Lower lobe of right lung (tissue), 2 donors: ENCODE measurements around the gene KIAA1217. TPM values are rescaled to one million over a fixed set of nuclear protein-coding genes. Genes with fewer than 3 reads are reported as not detected.

ENCODE experiments used
- ATAC-seq, 2 donors: fragments of 200-7000 bp; cut with Tn5 transposase; one replicate each; pipeline ENCODE4 v1.9.1; 2020 to 2022; ENCODE audit warnings: mild to moderate bottlenecking in 2 of 2, moderate library complexity in 2 of 2
- DNase-seq: peaks from one replicate; pipeline ENCODE4 v3.0.0-alpha.2; 2020
- H3K27ac ChIP-seq: fragments of 200-600 bp; one replicate; pipeline ENCODE4 v1.8.0; 2022
- H3K27me3 ChIP-seq: fragments of 200-600 bp; one replicate; pipeline ENCODE4 v1.8.0; 2022; ENCODE audit warnings: low read depth
- H3K36me3 ChIP-seq: fragments of 200-600 bp; one replicate; pipeline ENCODE4 v1.8.0; 2022; ENCODE audit warnings: mild to moderate bottlenecking
- H3K4me1 ChIP-seq: fragments of 200-600 bp; one replicate; pipeline ENCODE4 v1.8.0; 2022
- H3K4me3 ChIP-seq: fragments of 200-600 bp; one replicate; pipeline ENCODE4 v1.8.0; 2022; ENCODE audit warnings: mild to moderate bottlenecking
- H3K9me3 ChIP-seq: fragments of 200-600 bp; one replicate; pipeline ENCODE4 v1.8.0; 2022
- intact Hi-C: fragments of 100-400 bp; cut with DNase I; formaldehyde crosslinking; loops from one replicate; pipeline ENCODE4 v1.11.0; 2022
- total RNA-seq: library from RNA; stranded (reverse); fragmentation: NEBNext Ultra II Directional; extraction: Animal tissue kit (Norgen Biotek cat#: 25700); gene quantifications from one replicate; pipeline ENCODE4 v1.2.1, GENCODE V29; 2021
- TF ChIP-seq, protein P1 (sequence below): fragments of 200-600 bp; IDR thresholded peaks from one replicate; pipeline ENCODE4 v1.8.0; 2022; ENCODE audit warnings: antibody characterized with exemption, mild to moderate bottlenecking
- donor health status: DM: no; HTN: yes; CAD: no; lungs with severe emphysema.

Gene KIAA1217
- total RNA-seq, 1 donor from 2014 or later: 37.2 TPM

DNA sequence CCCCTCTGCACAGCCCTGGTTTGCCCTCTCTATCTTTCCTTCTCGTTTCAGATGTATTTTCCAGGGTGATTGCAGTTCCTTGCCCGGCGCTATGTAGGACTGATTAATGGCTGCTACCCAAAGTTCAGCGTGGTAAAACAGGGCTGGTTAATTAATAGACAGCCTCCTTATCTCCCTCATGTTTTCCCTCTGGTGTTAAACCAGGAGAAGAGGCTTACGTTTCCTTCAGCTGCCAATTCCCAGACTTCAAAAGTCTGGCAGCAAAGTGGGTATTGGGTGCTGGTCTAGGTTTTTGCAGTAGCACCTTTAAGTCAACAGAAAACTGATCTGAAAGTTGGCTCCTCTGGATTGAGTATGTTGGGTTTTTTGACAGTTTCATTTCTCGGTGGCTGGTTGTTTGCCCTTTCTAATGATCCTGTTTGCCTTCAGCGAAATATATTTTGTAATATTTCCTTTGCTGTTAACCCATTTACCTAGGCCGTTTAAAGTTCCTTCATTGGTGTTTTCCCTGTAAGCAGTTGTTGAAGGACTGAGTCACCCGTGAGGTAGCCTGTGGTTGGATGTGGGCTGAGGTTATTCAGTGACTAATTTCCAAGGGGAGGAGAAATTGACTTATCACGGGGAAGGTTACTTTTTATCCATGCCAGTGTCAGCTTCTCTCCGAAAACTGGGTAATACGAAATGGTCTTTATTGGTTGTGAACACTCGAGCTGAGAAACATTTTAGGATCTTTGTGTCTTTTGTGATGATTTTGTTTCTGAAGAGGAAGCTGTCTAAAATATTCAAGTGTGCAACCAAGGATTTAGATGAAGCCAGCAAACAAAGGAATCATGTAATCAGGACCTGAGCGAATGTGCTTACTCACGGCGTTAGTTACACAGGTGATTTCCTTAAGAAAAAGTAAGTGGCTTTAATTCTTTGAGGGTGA lies 257.2 kb downstream of the KIAA1217 start:
- Histone ChIP-seq H3K9me3 (no peaks in the 10 kb centered on the region), H3K27me3 (no peaks in the 10 kb centered on the region), H3K36me3 (no peaks in the 10 kb centered on the region), H3K4me1 (peaks cover 26% of the 10 kb centered on the region), H3K27ac (peak overlapping the region; percentile 80), H3K4me3 (peak overlapping the region; percentile 34)
- intact Hi-C loops: no loop called here
- DNase-seq: no peak
- TF ChIP-seq, protein P1, sequence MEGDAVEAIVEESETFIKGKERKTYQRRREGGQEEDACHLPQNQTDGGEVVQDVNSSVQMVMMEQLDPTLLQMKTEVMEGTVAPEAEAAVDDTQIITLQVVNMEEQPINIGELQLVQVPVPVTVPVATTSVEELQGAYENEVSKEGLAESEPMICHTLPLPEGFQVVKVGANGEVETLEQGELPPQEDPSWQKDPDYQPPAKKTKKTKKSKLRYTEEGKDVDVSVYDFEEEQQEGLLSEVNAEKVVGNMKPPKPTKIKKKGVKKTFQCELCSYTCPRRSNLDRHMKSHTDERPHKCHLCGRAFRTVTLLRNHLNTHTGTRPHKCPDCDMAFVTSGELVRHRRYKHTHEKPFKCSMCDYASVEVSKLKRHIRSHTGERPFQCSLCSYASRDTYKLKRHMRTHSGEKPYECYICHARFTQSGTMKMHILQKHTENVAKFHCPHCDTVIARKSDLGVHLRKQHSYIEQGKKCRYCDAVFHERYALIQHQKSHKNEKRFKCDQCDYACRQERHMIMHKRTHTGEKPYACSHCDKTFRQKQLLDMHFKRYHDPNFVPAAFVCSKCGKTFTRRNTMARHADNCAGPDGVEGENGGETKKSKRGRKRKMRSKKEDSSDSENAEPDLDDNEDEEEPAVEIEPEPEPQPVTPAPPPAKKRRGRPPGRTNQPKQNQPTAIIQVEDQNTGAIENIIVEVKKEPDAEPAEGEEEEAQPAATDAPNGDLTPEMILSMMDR: no peak
- ATAC-seq: peak; percentile 90 to 92

DNA sequence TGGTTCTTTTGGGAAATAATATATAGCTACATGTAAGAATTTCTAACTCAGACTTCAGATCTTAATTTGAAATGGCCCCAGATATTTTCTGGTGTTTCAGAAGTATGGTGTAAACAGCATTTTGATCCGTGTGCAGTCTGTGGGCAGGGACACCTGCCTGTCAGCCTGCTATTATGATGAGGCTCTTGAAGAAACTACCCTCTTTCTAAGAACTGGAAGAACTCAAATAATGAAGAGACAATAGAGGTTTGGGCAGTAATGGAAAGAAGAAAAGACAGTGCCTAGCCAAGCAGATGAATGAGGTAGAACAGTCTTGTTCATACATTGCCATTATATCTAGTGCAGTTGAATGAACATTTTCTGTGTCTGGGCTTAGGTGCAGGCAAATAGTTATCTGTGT lies 258.2 kb downstream of the KIAA1217 start:
- no peak for DNase-seq
- no peak for ATAC-seq
- intact Hi-C loops: no loop called here
- no peaks in the 10 kb centered on the region for H3K36me3 ChIP-seq
- H3K4me3 ChIP-seq: peak overlapping the region; percentile 31
- TF ChIP-seq, protein P1: no peak
- peaks cover 25% of the 10 kb centered on the region for H3K4me1 ChIP-seq
- no peaks in the 10 kb centered on the region for H3K9me3 ChIP-seq
- no peaks in the 10 kb centered on the region for H3K27me3 ChIP-seq
- peak overlapping the region; percentile 80 for H3K27ac ChIP-seq

DNA sequence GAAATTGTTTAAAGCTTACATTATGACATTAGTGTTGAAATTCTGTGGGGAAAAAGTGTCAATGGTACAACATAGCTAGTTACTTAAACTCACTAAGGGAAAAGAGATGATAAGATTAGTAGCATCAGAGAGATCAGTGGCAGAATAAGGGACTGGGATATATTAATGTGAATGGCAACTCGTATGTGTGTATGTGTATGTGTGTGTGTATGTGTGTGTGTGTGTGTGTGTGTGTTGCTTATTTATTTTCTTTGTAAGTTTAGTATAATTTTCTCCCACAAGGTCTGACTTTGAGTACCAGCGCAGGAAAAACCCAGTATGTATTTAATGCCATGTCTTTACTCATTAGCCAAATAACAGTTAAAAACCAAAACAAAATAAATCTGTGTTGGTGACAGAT lies 258.7 kb downstream of the KIAA1217 start:
- peaks cover 21% of the 10 kb centered on the region for H3K4me1 ChIP-seq
- no peak for DNase-seq
- intact Hi-C loops: no loop called here
- H3K27ac ChIP-seq: peak overlapping the region; percentile 80
- H3K9me3 ChIP-seq: no peaks in the 10 kb centered on the region
- no peak for ATAC-seq
- no peaks in the 10 kb centered on the region for H3K36me3 ChIP-seq
- H3K27me3 ChIP-seq: no peaks in the 10 kb centered on the region
- TF ChIP-seq, protein P1: no peak
- peak overlapping the region; percentile 31 for H3K4me3 ChIP-seq

DNA sequence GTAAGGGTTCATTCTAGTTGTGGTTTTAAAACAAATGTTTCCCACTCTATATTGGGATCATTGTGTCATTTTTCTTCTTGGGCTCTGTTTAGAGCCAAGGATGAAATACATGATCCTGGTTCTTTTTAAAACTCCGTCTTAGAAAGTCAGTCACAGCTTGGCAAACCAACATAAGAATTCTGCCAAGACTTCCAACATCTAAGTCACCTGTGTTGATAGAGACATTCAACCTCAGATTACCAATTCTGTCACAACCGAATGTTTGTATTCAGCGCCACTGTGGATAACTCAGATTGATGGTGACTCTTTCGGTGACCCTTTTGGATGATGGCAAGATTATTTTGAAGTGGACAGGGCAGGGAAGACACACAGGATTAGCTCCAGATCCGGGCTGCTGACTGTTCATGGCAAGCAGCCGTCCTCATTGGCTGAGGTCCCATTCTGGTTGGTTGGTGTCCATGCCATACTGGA lies 259.4 kb downstream of the KIAA1217 start:
- H3K36me3 ChIP-seq: peaks cover under 1% of the 10 kb centered on the region
- H3K9me3 ChIP-seq: no peaks in the 10 kb centered on the region
- peaks cover 20% of the 10 kb centered on the region for H3K4me1 ChIP-seq
- intact Hi-C loops: no loop called here
- no peaks in the 10 kb centered on the region for H3K27me3 ChIP-seq
- DNase-seq (no peak), ATAC-seq (no peak)
- no peak overlapping the region for H3K27ac ChIP-seq
- H3K4me3 ChIP-seq: no peak overlapping the region
- TF ChIP-seq, protein P1: no peak

DNA sequence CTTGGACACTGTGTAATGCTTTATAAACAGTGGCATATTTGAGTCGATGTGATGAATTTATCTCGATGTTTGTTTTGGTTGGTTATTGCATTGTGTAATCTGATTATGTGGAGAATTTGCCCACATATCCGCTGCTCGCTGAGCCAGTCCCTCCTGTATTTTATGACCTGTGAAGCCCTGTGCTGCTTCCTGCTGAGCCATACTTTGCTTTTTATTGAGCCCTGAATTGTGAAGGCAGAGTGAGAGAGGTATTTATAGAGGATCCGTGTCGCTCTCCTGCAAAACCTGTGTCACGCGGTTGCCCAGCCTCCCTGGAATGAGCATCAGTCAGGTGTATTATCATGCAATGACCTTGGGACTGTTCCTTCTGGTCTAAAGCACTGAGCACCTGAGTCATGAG lies 261.1 kb downstream of the KIAA1217 start:
- Histone ChIP-seq H3K36me3 (peaks cover 12% of the 10 kb centered on the region), H3K4me1 (peaks cover 3% of the 10 kb centered on the region), H3K27ac (no peak overlapping the region), H3K4me3 (no peak overlapping the region), H3K9me3 (no peaks in the 10 kb centered on the region), H3K27me3 (no peaks in the 10 kb centered on the region)
- DNase-seq (no peak), ATAC-seq (no peak)
- intact Hi-C loops: no loop called here
- TF ChIP-seq, protein P1: no peak
